MG63 (cell line): Measurements from ENCODE around the gene STKLD1. TPM values are rescaled to one million over a fixed set of nuclear protein-coding genes. Genes with fewer than 3 reads are reported as not detected.
A peak's percentile ranks its signal among the peaks of the same experiment; 100 is the strongest.
"Not testable (repeated sequence)": the region's sequence is repeated elsewhere in the genome, so short reads cannot be mapped to it uniquely, and the experiment has no call there.

Source experiments
- DNase-seq: peaks from one replicate; pipeline ENCODE4 v3.0.0-alpha.2; 2020
- H3K27me3 ChIP-seq: fragments of 250-450 bp; sonication (Bioruptor Pico); 2 replicates; pipeline ENCODE4 v1.5.1; 2020; ENCODE audit warnings: mild to moderate bottlenecking, moderate library complexity
- H3K36me3 ChIP-seq: fragments of 250-450 bp; sonication (Bioruptor Pico); 2 replicates; pipeline ENCODE4 v1.5.1; 2020; ENCODE audit warnings: mild to moderate bottlenecking, moderate library complexity
- H3K4me3 ChIP-seq: fragments of 250-450 bp; sonication (Bioruptor Pico); 2 replicates; pipeline ENCODE4 v1.5.1; 2020; ENCODE audit warnings: mild to moderate bottlenecking, moderate library complexity
- H3K9me3 ChIP-seq: fragments of 250-450 bp; sonication (Bioruptor Pico); 2 replicates; pipeline ENCODE4 v1.5.1; 2020; ENCODE audit warnings: mild to moderate bottlenecking, moderate library complexity
- total RNA-seq: library from RNA; depleted of rRNA; stranded (reverse); fragments of >200 nt; shearing (Covaris generic); gene quantifications from 2 replicates; pipeline ENCODE4 v1.2.3, GENCODE V29; 2014; ENCODE audit warnings: low replicate concordance; rRNA removed

STKLD1 gene
- not detected in 2 replicates for total RNA-seq

DNA sequence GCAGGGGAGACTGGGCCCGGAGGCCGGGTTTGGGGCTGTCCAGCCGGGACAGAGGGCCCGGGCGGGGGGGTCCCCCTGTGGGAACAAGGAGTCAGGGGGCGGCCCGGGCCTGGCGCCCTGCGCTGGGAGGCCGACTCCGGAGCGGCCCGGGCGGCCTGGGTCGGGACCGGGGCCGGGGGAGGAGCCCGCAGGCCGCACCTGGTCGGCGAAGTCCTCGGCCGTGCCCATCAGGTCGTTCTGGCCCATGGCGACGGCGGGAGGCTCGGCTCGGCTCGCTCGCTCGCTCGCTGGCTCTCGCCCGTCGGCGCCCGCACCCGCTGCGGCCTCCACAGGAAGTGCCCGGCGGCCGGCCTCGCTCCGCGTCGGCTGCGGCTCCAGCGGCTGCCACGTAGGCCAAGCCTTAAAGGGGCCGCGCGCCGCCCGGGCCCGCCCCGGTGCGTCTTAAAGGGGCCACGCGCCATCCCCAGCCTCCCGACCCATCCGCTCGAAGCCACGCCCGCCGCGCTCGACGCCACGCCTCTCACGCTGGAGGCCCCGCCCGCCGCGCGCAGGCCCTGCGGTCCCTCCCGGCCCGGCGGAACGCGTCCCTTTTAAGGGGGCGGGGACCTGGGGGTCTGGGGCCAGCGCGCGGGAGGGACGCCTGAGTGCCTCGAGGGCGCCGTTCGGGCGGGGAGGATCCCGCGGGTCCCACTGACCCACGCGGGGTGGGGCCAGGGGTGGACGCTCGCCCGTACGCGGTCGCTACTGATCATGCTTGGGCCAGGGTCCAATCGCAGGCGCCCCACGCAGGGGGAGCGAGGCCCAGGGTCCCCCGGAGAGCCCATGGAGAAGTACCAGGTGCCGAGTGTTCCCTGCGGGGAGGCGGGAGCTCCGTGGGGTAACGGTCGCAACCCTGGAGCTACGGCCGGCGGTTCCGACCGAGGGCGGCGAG is at the start of gene STKLD1, which contains the start of gene SURF4:
TSS of gene STKLD1 (plus strand) at position 643 of the 931 bp plus-strand sequence. CDS start at position 751, 108 bp downstream.
TSS of gene SURF4 (minus strand) at position 337 of the 931 bp plus-strand sequence. CDS start at position 246, 91 bp downstream.
- Histone ChIP-seq H3K36me3 (peaks cover 28% of the 10 kb centered on the region), H3K27me3 (no peaks in the 10 kb centered on the region), H3K9me3 (no peaks in the 10 kb centered on the region), H3K4me3 (peak within 1 kb of the TSS; percentile 95)
- DNase-seq: peak; percentile 94

DNA sequence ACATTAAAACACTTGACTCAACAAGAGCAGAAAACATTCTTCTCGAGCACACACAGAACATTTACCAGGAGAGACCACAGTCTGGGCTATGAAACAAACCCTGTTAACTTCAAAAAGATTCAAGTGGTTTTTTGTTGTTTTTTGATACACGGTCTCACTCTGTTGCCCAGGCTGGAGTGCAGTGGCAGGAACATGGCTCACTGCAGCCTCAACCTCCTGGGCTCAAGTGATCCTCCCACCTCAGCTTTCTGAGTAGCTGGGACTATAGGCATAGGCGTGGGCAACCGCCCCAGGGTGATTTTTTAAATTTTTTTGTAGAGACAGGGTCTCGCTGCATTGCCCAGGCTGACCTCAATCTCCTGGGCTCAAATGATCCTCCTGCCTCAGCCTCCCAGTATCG is 49.1 kb upstream of the STKLD1 start:
- not testable (repeated sequence) for H3K9me3 ChIP-seq, H3K4me3 ChIP-seq, DNase-seq, H3K27me3 ChIP-seq
- peaks cover 17% of the 10 kb centered on the region for H3K36me3 ChIP-seq

DNA sequence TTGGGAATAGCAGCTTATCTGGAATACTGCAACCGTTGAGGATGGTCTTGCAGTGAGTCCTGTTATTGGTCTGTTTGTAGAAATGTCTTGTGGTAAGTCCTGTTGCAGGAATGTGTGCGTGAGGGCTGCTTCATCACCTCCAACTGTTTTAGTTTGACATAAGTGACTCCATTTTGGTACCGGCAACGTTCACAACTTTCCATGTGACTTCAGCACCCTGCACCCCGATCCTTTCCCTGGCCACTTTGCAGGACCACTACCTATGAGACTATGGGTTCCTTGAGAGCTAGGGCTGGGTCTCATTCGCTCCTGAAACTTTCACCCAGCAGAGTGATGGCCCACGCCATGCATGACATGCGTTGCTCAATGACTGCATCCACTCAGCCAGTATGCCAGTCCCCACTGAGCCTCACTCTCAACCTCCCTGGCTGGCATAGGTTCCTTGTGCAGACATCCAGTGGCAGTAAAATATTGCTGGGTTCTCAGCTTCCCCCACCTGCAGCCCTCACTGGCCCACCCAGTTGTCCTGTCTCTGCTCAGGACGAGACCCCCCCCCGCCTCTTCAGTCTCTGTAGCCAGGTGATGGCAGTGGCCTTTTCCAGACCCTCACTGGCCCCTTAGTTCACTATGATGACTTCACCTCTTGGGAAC is 48.2 kb upstream of the STKLD1 start:
- DNase-seq: no peak
- Histone ChIP-seq H3K9me3 (no peaks in the 10 kb centered on the region), H3K36me3 (peaks cover 27% of the 10 kb centered on the region), H3K27me3 (no peaks in the 10 kb centered on the region), H3K4me3 (no peak overlapping the region)

DNA sequence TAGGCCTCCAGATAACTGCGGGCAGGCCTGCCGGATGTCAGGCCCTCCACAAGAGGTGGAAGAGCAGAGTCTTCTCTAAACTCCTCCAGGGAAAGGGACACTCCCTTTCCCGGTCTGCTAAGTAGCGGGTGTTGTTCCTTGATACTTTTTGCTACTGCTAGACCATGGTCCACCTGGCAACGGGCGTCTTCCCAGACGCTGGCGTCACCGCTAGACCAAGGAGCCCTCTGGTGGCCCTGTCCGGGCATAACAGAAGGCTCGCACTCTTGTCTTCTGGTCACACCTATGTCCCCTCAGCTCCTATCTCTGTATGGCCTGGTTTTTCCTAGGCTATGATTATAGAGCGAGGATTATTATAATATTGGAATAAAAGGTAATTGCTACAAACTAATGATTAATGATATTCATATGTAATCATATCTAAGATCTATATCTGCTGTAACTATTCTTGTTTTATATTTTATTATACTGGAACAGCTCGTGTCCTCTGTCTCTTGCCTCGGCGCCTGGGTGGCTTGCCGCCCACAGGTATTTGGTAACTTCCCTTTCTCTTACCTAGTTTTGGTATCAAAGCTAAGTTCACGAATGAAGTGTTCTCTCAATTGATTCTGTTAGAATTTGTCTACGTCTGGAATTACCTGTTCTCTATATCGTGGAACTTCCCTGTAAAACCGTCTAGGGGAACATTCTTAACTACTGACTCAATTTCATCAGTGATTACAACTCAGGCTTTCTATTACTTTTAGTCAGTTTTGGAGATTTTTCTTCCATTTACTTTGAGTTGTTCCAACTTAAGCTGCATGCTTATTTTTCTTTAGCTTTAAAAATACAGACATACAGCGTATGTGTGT is 46.6 kb upstream of the STKLD1 start:
- DNase-seq, H3K27me3 ChIP-seq, H3K4me3 ChIP-seq, H3K9me3 ChIP-seq: not testable (repeated sequence)
- H3K36me3 ChIP-seq: peaks cover 42% of the 10 kb centered on the region

DNA sequence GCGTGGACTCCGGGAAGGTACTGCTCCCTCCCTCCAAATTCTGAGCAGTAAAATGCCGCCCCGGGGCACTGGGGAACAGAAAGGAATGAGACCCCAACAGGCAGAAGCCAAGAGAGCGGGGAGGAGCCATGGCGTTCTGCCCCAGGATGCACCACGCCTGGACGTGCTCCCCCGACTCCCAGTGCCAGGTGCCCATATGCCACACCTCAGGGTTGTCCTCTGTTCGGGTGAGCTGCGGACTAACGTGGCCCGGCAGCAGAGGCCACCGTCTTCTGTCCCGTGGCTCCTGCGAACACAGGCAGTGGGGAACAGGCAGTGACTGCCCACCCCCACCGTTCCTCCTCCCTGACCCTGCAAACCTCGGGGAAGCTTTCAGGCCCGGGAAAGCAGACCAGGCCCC is 44.9 kb upstream of the STKLD1 start:
- DNase-seq: no peak

DNA sequence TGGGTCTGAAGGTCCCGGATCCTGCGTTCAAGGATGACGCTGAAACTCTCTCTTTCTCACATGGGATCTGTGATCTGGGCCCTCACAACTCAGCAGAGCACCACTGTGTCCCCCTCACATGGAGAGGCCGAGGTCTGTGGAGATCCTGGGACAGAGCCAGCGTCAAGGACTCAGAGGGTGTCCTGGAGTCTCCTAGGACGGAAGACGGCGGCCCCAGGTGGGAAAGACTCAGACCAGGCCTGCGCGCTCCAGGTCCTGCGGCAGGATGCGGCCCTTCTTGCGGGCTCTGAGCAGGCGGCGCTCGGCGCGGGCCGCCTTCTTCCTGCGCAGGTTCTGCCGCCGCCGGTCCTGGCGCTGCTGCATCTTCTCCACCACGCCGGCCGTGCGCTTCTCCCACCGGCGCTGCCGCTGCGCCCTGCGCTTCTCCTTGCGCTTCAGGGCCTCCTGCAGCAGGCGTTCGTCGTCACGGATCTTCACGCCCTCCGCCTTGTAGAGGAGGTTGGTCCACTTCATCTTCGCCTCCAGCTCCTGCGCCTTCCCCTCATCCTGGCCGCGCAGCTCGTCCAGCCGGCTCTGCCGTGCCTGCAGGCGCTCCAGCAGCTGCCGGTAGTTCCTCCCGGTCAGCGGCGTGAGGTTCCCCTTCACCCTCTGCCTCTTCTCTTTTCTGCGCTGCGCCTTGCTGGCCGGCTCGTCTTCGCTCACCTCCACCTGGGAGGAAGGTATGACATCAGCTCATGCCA is 44.4 kb upstream of the STKLD1 start:
- Histone ChIP-seq H3K27me3 (no peaks in the 10 kb centered on the region), H3K36me3 (peaks cover 52% of the 10 kb centered on the region), H3K9me3 (no peaks in the 10 kb centered on the region), H3K4me3 (no peak overlapping the region)
- no peak for DNase-seq

More for the DNA sequence above, 44.9 kb upstream of the STKLD1 start:
- Histone ChIP-seq H3K4me3 (no peak overlapping the region), H3K9me3 (no peaks in the 10 kb centered on the region), H3K27me3 (no peaks in the 10 kb centered on the region), H3K36me3 (peaks cover 47% of the 10 kb centered on the region)

DNA sequence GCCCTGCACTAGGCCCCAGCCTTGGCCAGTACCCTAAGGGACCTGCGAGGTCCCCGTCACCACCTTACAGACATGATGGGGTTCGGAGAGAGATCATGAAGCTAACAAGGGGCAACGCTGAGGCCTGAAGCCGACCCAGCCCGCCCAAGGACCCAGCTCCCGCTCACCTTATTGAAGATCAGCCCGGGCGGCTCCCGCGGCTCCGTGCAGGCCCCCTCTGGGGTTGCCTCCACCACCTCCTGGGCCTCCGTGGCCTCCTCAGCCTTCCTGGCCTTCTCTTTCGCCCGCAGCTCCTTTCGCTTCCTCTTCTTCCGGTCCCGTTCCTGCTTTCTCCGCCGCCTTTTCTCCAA is 43.8 kb upstream of the STKLD1 start:
- Histone ChIP-seq H3K27me3 (no peaks in the 10 kb centered on the region), H3K36me3 (peaks cover 52% of the 10 kb centered on the region)
- no peak for DNase-seq

DNA sequence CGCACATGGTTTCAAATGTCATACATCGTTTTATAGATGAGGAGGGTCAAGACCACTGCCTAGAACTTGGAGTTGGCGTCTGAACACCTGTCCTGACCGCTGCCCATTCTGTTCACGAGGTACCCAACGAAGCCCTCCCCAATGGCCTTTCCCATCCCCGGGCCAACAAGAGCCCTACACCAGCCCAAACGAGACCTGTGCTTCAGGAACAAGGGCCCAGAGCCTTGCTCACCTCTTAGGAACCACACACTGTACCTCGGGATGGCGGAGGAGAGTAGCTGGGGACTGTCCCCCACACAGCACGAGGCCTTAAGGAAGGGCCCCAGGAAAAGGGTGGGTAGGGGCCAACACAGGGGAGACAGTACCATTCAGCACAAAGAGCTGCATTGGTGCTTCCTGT is 43.2 kb upstream of the STKLD1 start:
- no peaks in the 10 kb centered on the region for H3K27me3 ChIP-seq
- H3K9me3 ChIP-seq: no peaks in the 10 kb centered on the region
- peaks cover 52% of the 10 kb centered on the region for H3K36me3 ChIP-seq
- H3K4me3 ChIP-seq: no peak overlapping the region
- no peak for DNase-seq

More for the DNA sequence above, 43.8 kb upstream of the STKLD1 start:
- Histone ChIP-seq H3K4me3 (no peak overlapping the region), H3K9me3 (no peaks in the 10 kb centered on the region)

DNA sequence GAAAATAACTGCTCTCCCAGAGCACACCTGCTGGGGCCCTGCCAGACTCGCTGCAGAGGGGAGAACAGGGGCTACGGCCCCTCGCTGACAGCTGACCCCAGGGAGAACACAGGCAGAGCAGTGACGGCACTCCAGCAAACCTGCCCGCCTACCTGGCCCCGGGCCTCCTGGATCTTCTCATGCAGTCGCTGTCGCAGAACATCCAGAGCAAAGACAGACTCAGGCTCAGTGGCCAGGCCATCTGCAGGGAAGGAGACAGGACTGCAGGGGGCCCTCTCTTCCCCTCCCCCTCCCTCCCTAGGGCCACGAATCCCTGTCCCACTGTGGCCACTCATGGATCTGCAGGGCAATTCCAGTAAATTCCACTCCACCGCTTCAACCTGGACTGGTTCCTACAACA is 42.6 kb upstream of the STKLD1 start:
- H3K36me3 ChIP-seq: peaks cover 52% of the 10 kb centered on the region
- H3K9me3 ChIP-seq: no peaks in the 10 kb centered on the region
- no peak overlapping the region for H3K4me3 ChIP-seq
- H3K27me3 ChIP-seq: no peaks in the 10 kb centered on the region
- DNase-seq: no peak

DNA sequence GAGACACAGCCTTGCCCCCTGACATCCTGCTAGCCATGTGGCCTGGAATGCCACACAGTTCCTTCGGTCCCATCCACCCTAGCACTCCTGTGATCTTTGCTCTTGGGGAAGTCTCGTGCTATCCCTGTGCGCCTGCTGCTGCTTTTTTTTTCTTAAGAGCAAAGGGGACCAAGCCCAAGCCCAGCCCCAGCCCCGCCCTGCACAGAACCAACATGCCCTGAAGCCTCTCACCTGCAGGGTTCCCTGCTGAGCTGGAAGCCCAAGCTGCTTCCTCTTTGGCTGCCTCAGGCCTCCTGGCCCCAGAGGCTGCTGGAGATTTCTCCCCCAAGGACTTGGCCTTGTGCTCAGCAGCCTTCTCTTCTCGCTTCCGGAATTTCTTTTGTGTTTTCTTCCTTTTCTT is 42.0 kb upstream of the STKLD1 start:
- no peaks in the 10 kb centered on the region for H3K9me3 ChIP-seq
- no peak for DNase-seq
- no peaks in the 10 kb centered on the region for H3K27me3 ChIP-seq
- H3K36me3 ChIP-seq: peaks cover 55% of the 10 kb centered on the region
- no peak overlapping the region for H3K4me3 ChIP-seq

DNA sequence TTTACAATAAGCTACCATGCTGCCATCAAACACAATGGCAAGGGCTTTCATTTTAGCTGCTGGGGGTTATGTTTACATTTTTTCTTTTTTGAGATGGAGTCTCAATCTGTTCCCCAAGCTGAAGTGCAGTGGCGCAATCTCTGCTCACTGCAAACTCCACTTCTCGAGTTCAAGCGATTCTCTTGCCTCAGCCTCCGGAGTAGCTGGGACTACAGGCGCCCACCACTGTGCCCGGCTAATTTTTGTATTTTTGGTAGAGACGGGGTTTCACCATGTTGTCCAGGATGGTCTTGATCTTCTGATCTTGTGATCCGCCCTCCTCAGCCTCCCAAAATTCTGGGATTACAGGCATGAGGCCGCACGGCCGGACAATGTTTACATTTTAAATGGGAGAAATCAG is 41.3 kb upstream of the STKLD1 start:
- H3K27me3 ChIP-seq, H3K9me3 ChIP-seq, DNase-seq: not testable (repeated sequence)
- peaks cover 57% of the 10 kb centered on the region for H3K36me3 ChIP-seq
- H3K4me3 ChIP-seq: peak overlapping the region; percentile 88

DNA sequence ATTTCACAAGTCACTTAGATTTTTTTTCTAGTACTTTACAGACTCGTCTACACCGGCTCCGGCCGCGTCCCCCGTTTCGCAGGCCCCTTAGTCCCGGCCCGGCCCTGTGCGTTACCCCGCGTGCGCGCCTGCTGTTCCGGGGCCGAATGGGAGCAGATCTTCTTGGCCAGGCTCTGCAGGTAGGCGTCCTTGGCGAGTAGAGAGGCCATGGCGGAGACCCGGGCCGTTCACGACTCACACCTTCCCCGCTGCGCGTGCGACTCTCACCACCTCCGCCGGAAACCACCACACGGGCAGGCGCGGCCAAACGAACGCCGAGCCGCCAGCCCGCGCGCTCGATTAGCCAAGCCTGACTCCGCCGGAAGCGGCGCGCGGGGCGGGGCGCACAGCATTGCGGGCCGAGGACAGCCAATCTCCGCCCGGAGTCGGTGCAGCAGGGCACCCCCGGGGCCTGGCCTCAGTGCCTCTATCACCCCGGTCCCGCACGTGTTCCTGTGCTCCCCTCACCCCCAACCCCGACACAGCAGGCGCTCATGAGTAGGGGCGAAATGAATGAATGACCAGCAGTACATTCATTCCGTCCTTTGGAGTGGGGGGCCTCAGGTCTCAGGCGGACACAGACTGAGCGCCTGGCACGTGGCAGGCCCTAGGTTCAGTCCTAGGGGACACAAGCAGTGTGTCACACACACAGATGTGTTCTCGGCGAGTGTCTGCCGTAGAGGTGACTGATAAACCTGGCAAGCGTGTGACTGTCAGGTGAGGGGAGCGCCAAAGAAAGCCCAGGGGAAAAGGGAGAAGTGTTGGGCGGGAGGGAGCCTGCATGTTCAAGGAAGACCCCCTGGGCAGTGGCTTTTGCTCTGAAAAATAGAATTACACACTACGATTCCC is 40.0 kb upstream of the STKLD1 start, which contains the start of gene SURF6:
TSS of gene SURF6 (minus strand) at position 265 of the 888 bp plus-strand sequence. CDS start at position 209, 56 bp downstream.
- peak; percentile 96 for DNase-seq
- H3K27me3 ChIP-seq: no peaks in the 10 kb centered on the region
- no peaks in the 10 kb centered on the region for H3K9me3 ChIP-seq
- H3K4me3 ChIP-seq: peak within 1 kb of the TSS; percentile 88
- H3K36me3 ChIP-seq: peaks cover 55% of the 10 kb centered on the region

DNA sequence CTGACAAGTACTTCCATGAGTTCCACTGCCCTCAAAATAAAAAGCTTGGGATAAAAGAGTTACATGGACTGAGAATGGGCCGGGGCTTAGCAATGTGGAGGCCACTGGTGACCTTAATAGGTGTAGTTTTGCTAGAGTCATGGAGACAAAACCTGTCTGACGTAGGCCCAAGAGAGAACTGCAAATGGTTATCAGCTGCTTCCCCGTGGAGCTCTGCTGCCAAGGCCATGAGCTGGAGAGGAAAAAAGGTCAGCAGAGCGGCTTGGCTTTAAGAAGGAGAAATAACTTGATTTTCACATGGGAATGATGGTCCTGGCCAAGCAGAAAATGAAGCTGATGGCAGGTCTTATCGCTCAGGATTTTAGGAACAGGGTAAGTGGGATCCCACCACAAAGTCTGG is 36.5 kb upstream of the STKLD1 start:
- Histone ChIP-seq H3K27me3 (no peaks in the 10 kb centered on the region), H3K9me3 (no peaks in the 10 kb centered on the region), H3K36me3 (peaks cover 58% of the 10 kb centered on the region), H3K4me3 (no peak overlapping the region)
- no peak for DNase-seq

DNA sequence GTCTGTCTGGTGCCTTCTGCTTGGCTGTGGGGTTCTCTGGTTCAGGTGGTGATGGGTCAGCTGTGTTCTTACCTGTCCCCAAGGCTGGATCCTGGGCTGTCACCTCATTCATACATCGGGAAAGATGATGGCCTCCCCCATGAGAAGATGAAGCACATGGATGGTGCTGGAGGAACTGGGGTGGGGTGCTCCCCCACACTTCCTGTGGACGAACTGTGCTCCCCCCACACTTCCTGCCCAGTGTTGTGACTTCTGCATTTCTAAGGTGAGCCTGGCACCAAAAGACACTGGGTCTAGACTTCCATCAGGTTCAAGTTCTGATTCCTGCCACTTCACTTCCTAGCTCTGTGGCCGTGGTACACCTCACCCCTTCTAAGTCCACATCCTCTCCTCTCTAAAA is 35.9 kb upstream of the STKLD1 start:
- Histone ChIP-seq H3K4me3 (no peak overlapping the region), H3K36me3 (peaks cover 61% of the 10 kb centered on the region), H3K27me3 (no peaks in the 10 kb centered on the region), H3K9me3 (no peaks in the 10 kb centered on the region)
- DNase-seq: no peak

DNA sequence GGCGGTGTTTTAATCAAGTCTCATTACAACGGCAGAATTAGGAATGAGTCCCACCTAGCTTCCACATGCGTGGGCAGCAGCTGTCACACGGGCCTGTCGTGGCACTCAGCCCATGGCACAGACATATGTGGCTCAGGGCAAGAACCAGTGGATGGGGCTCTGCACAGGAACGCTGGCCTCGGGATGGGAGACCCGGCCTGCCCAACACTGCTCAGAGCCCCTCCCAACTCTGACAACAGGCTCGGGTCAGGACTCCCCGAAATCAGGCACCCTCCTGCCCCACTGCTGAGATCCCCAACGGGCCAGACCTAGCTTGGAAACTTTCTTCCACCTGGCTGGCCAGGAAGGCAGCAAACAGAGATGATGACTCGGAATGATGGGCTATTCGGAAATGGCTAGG is 35.2 kb upstream of the STKLD1 start:
- Histone ChIP-seq H3K9me3 (no peaks in the 10 kb centered on the region), H3K4me3 (no peak overlapping the region), H3K36me3 (peaks cover 67% of the 10 kb centered on the region), H3K27me3 (no peaks in the 10 kb centered on the region)
- DNase-seq: no peak
